Measurements from ENCODE around the gene BABAM2.
"Not testable (repeated sequence)": the region's sequence is repeated elsewhere in the genome, so short reads cannot be mapped to it uniquely, and the experiment has no call there.

BABAM2 gene

DNA sequence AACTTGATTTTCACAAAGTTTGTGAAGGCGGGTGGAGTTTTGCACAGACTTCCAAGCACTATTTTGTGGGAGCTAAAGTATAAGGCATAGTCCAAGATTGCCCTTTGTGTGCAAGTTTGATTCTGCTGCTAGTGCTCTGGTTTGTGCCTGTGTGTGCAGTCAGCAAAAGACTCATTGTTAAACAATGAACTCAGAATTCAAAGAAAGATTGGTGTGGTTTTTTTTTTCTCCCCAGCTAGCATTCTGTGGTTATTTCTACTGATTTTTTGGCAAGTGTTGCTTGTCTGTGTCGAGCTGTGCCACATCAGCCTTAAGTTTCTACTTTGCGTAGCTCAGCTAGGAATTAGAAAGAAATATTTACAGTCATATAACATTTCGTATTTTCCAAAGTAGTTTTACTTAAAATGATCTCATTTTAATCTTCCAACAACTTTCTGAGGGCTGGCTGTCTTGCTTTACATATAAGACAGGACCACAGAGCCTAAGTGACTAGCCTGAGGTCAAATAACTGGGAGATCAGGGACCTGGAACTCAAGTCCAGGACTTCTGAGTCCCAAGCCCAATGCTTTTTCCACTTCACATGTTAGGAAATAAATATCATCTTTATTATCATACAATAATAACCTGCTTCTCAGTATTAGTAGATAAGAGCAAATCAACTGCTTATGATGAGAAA lies 69.8 kb downstream of the BABAM2 start:
- no peak for DNase-seq (ENCODE audit: low spot score)
- TF ChIP-seq, protein P1, sequence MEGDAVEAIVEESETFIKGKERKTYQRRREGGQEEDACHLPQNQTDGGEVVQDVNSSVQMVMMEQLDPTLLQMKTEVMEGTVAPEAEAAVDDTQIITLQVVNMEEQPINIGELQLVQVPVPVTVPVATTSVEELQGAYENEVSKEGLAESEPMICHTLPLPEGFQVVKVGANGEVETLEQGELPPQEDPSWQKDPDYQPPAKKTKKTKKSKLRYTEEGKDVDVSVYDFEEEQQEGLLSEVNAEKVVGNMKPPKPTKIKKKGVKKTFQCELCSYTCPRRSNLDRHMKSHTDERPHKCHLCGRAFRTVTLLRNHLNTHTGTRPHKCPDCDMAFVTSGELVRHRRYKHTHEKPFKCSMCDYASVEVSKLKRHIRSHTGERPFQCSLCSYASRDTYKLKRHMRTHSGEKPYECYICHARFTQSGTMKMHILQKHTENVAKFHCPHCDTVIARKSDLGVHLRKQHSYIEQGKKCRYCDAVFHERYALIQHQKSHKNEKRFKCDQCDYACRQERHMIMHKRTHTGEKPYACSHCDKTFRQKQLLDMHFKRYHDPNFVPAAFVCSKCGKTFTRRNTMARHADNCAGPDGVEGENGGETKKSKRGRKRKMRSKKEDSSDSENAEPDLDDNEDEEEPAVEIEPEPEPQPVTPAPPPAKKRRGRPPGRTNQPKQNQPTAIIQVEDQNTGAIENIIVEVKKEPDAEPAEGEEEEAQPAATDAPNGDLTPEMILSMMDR (IDR thresholded peaks at IDR 0.05; ENCODE audit: extremely low read depth, missing control alignments) = no peak

DNA sequence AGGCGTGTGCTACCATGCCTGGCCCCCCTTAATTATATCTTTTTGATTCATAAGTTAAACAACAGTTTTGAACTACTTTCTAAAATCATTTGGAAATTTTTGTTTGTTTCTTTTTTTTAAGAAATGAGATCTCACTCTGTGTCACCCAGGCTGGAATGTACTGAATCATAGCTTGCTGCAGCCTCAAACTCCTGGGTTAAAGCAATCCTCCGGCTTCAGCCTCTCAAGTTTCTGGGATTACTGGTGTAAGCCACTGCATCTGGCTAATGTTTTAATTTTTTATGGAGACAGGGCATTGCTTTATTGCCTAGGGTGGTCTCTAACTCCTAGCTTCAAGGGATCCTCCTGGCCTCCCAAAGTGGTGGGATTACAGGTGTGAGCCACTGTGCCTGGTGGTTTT lies 71.5 kb downstream of the BABAM2 start:
- TF ChIP-seq, protein P1 (IDR thresholded peaks at IDR 0.05; ENCODE audit: extremely low read depth, missing control alignments) = no peak
- DNase-seq (ENCODE audit: low spot score) = no peak

DNA sequence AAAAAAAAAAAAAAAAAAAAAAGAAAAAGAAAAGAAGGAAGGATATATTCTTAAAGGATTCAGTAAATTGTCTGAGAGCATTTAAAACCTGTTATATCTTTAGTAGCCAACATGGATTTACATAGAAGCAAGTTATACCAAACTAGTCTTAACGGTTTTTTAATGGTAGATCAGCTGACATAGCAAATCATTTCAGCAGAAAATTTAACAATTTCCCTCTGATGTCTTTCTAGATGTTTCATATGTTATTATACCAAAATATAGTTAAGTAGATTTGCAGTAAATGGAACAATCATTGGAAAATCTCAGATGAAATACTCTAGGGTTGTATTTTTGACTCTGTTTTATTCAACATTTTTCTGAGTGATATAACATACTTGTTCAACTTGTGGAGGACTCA lies 72.9 kb downstream of the BABAM2 start:
- DNase-seq (ENCODE audit: low spot score) = no peak
- TF ChIP-seq, protein P1 (IDR thresholded peaks at IDR 0.05; ENCODE audit: extremely low read depth, missing control alignments) = no peak

DNA sequence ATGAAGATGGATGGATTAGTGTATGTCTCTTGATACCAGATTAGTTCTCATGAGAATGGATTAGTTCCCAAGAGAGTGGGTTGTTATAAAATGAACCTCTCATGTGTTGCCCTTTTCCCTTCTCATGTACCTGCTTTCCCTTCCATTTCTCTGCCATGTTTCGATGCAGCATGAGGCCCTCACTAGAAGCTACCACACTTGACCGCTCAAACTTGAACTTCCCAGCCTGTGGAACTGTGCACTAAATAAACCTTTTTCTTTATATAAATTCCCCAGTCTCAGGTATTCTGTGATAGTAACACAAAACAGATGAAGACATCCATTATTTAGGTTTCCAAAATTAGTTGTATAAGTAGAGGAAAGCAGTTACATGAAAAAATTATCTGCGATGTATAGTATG lies 73.5 kb downstream of the BABAM2 start:
- no peak for DNase-seq (ENCODE audit: low spot score)
- TF ChIP-seq, protein P1 (IDR thresholded peaks at IDR 0.05; ENCODE audit: extremely low read depth, missing control alignments) = no peak

DNA sequence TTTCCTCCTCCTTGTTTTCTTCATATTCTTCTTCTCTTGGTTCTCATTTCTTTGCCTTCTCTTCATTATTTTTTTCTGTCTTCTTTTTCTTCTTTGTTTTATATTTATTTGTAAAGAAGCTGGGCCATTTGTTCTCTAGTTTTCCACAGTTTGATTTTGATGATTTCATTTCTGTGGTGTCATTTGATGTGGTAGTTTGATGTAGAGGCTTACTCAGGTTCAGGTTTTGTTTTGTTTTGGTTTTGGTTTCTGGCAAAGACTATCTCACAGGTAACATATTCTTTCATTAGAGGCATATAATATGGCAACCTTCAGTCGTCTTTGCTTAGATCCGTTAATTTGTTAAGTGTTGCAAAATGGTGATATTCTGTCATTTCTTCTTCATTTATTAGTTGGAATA lies 75.3 kb downstream of the BABAM2 start:
- TF ChIP-seq, protein P1 (IDR thresholded peaks at IDR 0.05; ENCODE audit: extremely low read depth, missing control alignments) = no peak
- no peak for DNase-seq (ENCODE audit: low spot score)

DNA sequence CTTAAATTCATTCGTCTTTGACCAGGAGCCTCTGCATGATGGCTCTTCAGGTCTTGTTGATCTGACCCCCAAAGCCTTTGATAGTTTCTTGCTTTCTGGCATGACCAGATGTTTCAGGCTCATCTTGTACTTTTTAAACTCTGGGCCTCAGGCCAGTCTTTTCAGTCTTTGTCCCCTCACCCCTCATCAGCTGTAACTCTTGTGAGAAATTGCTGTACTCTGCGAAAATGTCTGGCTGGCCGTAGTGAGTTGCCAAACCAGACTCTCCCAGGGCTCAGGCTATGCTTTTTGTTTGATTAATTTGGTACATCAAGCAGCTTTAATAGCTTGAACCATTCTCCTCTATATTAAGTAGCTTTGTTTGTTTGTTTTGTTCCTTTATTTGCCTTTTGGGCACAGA lies 75.9 kb downstream of the BABAM2 start:
- TF ChIP-seq, protein P1 (IDR thresholded peaks at IDR 0.05; ENCODE audit: extremely low read depth, missing control alignments) = no peak
- no peak for DNase-seq (ENCODE audit: low spot score)

DNA sequence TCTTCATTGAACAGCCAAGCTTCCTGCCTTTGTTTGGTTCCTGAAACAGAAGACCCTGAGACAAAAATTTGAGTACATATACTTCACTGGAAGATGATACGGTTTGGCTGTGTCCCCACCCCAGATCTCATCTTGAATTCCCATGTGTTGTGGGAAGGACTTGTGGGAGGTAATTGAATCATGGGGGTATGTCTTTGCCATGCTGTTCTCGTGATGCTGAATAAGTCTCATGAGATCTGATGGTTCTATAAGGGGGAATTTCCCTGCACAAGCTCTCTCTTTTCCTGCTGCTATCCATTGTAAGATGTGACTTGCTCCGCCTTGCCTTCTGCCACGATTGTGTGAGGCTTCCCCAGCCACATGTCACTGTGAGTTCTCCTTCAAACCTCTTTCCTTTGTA lies 76.5 kb downstream of the BABAM2 start:
- DNase-seq (ENCODE audit: low spot score) = no peak
- TF ChIP-seq, protein P1 (IDR thresholded peaks at IDR 0.05; ENCODE audit: extremely low read depth, missing control alignments) = no peak

DNA sequence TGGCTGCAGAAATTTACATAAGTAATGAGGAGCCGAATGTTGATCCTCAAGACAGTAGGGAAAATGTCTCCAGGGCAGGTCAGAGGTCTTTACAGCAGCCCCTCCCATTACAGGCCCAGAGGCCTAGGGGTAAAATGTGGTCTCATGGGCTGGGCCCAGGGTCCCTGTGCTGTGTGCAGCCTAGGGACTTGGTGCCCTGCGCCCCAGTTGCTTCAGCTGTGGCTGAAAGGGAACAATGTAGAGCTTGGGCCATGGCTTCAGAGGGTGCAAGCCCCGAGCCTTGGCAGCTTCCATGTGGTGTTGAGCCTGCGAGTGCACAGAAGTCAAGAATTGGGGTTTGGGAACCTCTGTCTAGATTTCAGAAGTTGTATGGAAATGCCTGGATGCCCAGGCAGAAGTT lies 77.5 kb downstream of the BABAM2 start:
- DNase-seq (ENCODE audit: low spot score) = not testable (repeated sequence)

DNA sequence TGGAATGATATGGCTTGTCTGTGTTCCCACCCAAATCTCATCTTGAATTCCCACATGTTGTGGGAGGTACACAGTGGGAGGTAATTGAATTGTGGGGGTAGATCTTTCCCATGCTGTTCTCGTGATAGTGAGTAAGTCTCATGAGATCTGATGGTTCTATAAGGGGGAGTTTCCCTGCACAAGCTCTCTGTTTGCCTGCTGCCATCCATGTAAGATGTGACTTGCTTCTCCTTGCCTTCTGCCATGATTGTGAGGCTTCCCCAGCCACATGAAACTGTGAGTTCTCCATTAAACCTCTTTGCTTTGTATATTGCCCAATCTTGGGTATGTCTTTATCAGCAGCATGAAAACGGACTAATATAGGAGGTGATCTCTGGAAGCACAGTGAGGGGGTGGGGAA lies 78.4 kb downstream of the BABAM2 start:
- not testable (repeated sequence) for DNase-seq (ENCODE audit: low spot score)
